HG02588 (cell line): Measurements from ENCODE around the gene PTPRT.

Experiments used
- ATAC-seq: cut with Tn5 transposase; IDR thresholded peaks from one replicate; pipeline ENCODE4 v1.9.1; 2021; ENCODE audit warnings: mild to moderate bottlenecking, moderate library complexity; ENCODE audit not compliant: unreplicated experiment

PTPRT gene

GRCh38 chr20:43189554-43190331, at the start of gene PTPRT:
Gene PTPRT (minus strand): TSS chr20:43189906. CDS start chr20:43189733, 173 bp downstream.
- ATAC-seq = no peak

GRCh38 chr20:43238833-43239232, 49.1 kb upstream of the PTPRT start:
- no peak for ATAC-seq

- no peak for ATAC-seq
Measured at GRCh38 chr20:43238266-43238665, 48.6 kb upstream of the PTPRT start.

GRCh38 chr20:43237651-43238168, 48.0 kb upstream of the PTPRT start:
- ATAC-seq = no peak

- no peak for ATAC-seq
Measured at GRCh38 chr20:43235998-43236397, 46.3 kb upstream of the PTPRT start.

GRCh38 chr20:43231829-43232228, 42.1 kb upstream of the PTPRT start:
- ATAC-seq = no peak

- no peak for ATAC-seq
Measured at GRCh38 chr20:43229696-43230095, 40.0 kb upstream of the PTPRT start.

GRCh38 chr20:43220612-43221011, 30.9 kb upstream of the PTPRT start:
- no peak for ATAC-seq

- ATAC-seq = no peak
Measured at GRCh38 chr20:43210901-43211300, 21.2 kb upstream of the PTPRT start.

GRCh38 chr20:43209831-43210230, 20.1 kb upstream of the PTPRT start:
- ATAC-seq = no peak

GRCh38 chr20:43205699-43206098, 16.0 kb upstream of the PTPRT start:
- no peak for ATAC-seq

- ATAC-seq = no peak
Measured at GRCh38 chr20:43202100-43202499, 12.4 kb upstream of the PTPRT start.

- no peak for ATAC-seq
Measured at GRCh38 chr20:43198607-43199006, 8.9 kb upstream of the PTPRT start.

- no peak for ATAC-seq
Measured at GRCh38 chr20:43196243-43196642, 6.5 kb upstream of the PTPRT start.

GRCh38 chr20:43194137-43194536, 4.4 kb upstream of the PTPRT start:
- ATAC-seq = no peak

GRCh38 chr20:43193443-43193842, 3.7 kb upstream of the PTPRT start:
- no peak for ATAC-seq

GRCh38 chr20:43191946-43192863, 2.5 kb upstream of the PTPRT start:
- ATAC-seq = no peak

GRCh38 chr20:43191143-43191542, 1.4 kb upstream of the PTPRT start:
- no peak for ATAC-seq

- no peak for ATAC-seq
Measured at GRCh38 chr20:43190332-43190953, 737 bp upstream of the PTPRT start.

GRCh38 chr20:43188861-43189553, 699 bp downstream of the PTPRT start:
- no peak for ATAC-seq

GRCh38 chr20:43188234-43188653, 1.5 kb downstream of the PTPRT start:
- ATAC-seq = no peak
